Esophagus squamous epithelium (tissue), 4 donors: Measurements from ENCODE around the gene PLCB4.

Experiments used
- CTCF ChIP-seq, 6 experiments: fragments of 450-650 bp in 4 of 6; fragments of 200-600 bp in 2 of 6; sonication (generic) in 2 of 6; IDR thresholded peaks; one replicate each; pipeline ENCODE4 v1.5.1; 2016 to 2019; ENCODE audit warnings: antibody characterized with exemption in 6 of 6, mild to moderate bottlenecking in 4 of 6, moderate library complexity in 4 of 6
- POLR2A ChIP-seq, 4 donors: fragments of 450-650 bp; IDR thresholded peaks; one replicate each; pipeline ENCODE4 v1.6.1; 2017; ENCODE audit warnings: antibody characterized with exemption in 4 of 4, mild to moderate bottlenecking in 4 of 4, moderate library complexity in 3 of 4

- TF ChIP-seq CTCF (IDR thresholded peaks at IDR 0.05) (no peak), POLR2A (IDR thresholded peaks at IDR 0.05) (no peak)
These were observed 73.9 kb downstream of the PLCB4 start for GRCh38 chr20:9142809-9143208.
